ENCODE measurements around the gene LZIC. TPM values are rescaled to one million over a fixed set of nuclear protein-coding genes. Genes with fewer than 3 reads are reported as not detected.

The LZIC gene
- total and polyA plus RNA-seq, 2 of the 13 experiments (the other 11 are each of a cell fraction or from before 2014, with no cell fraction given): 25.2 to 71.8 TPM

DNA sequence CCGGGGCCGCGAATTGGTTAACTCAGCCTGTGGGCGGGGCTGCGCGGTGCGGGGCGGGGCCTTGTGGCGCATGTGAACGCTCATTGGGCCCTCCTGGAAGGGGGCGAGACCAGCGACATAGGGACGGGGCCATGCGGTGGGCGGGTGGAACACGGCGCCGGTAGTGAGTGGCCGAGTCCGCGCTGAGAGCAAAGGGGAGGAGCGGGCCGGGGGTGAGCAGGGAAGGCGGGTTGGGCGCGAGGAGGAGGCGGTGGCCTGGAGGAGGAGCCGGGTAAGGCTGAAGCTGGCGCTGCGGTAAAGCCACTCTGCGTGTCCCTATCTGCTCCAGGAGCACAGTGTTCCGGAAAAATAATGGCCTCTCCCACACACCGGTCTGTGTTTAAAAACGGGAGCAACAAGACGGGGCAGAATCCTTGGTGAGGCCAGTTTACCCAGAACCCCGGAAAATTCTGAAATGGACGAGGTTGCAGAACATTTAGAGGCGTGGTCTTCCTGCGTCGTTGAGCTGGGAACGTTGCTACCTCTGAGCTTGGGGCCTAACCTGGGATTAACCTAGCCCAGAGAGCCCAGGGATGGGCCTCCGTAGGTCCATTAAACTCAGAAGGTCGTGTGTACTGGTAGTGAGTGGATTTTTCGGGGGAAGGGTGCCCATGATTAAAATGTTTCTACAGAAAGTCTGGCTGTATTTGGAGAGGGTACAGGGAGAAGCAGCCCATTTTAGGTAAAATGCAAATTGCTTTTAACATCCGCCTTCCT is 32.6 kb downstream of the LZIC start (continued):
- TF ChIP-seq AKNA (CRISPR knock-in tag; IDR thresholded peaks at IDR 0.05; ENCODE audit: borderline replicate concordance): no peak
- TF ChIP-seq ZNF773 (CRISPR knock-in tag; IDR thresholded peaks at IDR 0.05; ENCODE audit: borderline replicate concordance): no peak
- TF ChIP-seq AGO1 (IDR thresholded peaks at IDR 0.05; ENCODE audit: low read depth, low read length, poor library complexity, severe bottlenecking): no peak
- no peak for TF ChIP-seq SNAI1 (CRISPR knock-in tag; IDR thresholded peaks at IDR 0.05; ENCODE audit: borderline replicate concordance)
- TF ChIP-seq NFATC3 (CRISPR knock-in tag; IDR thresholded peaks at IDR 0.05): no peak
- no peak for TF ChIP-seq ZNF546 (CRISPR knock-in tag; conservative IDR thresholded peaks at IDR 0.05)
- TF ChIP-seq REXO4 (CRISPR knock-in tag; IDR thresholded peaks at IDR 0.05; ENCODE audit: borderline replicate concordance): no peak
- TF ChIP-seq, protein P1, sequence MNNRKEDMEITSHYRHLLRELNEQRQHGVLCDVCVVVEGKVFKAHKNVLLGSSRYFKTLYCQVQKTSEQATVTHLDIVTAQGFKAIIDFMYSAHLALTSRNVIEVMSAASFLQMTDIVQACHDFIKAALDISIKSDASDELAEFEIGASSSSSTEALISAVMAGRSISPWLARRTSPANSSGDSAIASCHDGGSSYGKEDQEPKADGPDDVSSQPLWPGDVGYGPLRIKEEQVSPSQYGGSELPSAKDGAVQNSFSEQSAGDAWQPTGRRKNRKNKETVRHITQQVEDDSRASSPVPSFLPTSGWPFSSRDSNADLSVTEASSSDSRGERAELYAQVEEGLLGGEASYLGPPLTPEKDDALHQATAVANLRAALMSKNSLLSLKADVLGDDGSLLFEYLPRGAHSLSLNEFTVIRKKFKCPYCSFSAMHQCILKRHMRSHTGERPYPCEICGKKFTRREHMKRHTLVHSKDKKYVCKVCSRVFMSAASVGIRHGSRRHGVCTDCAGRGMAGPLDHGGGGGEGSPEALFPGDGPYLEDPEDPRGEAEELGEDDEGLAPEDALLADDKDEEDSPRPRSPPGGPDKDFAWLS (CRISPR knock-in tag; IDR thresholded peaks at IDR 0.05; ENCODE audit: borderline replicate concordance): no peak
- no peak for TF ChIP-seq SMARCE1 (IDR thresholded peaks at IDR 0.05; ENCODE audit: borderline replicate concordance)
- no peak for TF ChIP-seq PLRG1 (conservative IDR thresholded peaks at IDR 0.05)
- TF ChIP-seq DR1 (CRISPR knock-in tag; IDR thresholded peaks at IDR 0.05): peak; percentile 73; the same call in 1 of the 2 replicates
- peak; percentile 28; the same call in 1 of the 2 replicates for TF ChIP-seq ZHX2 (IDR thresholded peaks at IDR 0.05; ENCODE audit: low read depth)
- TF ChIP-seq ZHX2 (CRISPR knock-in tag; IDR thresholded peaks at IDR 0.05; ENCODE audit: borderline replicate concordance): no peak
- TF ChIP-seq ZNF615 (CRISPR knock-in tag; IDR thresholded peaks at IDR 0.05; ENCODE audit: borderline replicate concordance): no peak
- TF ChIP-seq HIVEP1 (CRISPR knock-in tag; IDR thresholded peaks at IDR 0.05): no peak
- no peak for TF ChIP-seq FOSL1 (CRISPR knock-in tag; IDR thresholded peaks at IDR 0.05; ENCODE audit: borderline replicate concordance)
- no peak for TF ChIP-seq ZNF432 (CRISPR knock-in tag; IDR thresholded peaks at IDR 0.05; ENCODE audit: borderline replicate concordance)
